ENCODE data around the gene IL18.

The IL18 gene

GRCh38 chr11:112178428-112178827, 14.5 kb upstream of the IL18 start:
- DNase-seq (ENCODE audit: low read depth) = no peak

GRCh38 chr11:112177589-112177988, 13.7 kb upstream of the IL18 start:
- TF ChIP-seq CTCF (conservative IDR thresholded peaks at IDR 0.05; ENCODE audit: low read length) = no peak
- DNase-seq (ENCODE audit: low read depth) = no peak
- H3K4me3 ChIP-seq (ENCODE audit: low read length) = no peak overlapping the region

More at GRCh38 chr11:112178428-112178827, 14.5 kb upstream of the IL18 start:
- H3K4me3 ChIP-seq (ENCODE audit: low read length) = no peak overlapping the region
- no peak for TF ChIP-seq CTCF (conservative IDR thresholded peaks at IDR 0.05; ENCODE audit: low read length)

GRCh38 chr11:112176077-112176476, 12.2 kb upstream of the IL18 start:
- DNase-seq (ENCODE audit: low read depth) = no peak
- no peak overlapping the region for H3K4me3 ChIP-seq (ENCODE audit: low read length)
- no peak for TF ChIP-seq CTCF (conservative IDR thresholded peaks at IDR 0.05; ENCODE audit: low read length)

GRCh38 chr11:112175599-112175952, 11.7 kb upstream of the IL18 start:
- no peak for DNase-seq (ENCODE audit: low read depth)
- TF ChIP-seq CTCF (conservative IDR thresholded peaks at IDR 0.05; ENCODE audit: low read length) = no peak
- H3K4me3 ChIP-seq (ENCODE audit: low read length) = no peak overlapping the region

- DNase-seq (ENCODE audit: low read depth) = peak; percentile 67
- H3K4me3 ChIP-seq (ENCODE audit: low read length) = peak within 1 kb of the TSS; percentile 23
- peak; percentile 83 for TF ChIP-seq CTCF (conservative IDR thresholded peaks at IDR 0.05; ENCODE audit: low read length)
Measured at GRCh38 chr11:112174789-112175598, 11.1 kb upstream of the IL18 start, which contains the start of gene BCO2. TSS of gene BCO2 (plus strand) at chr11:112175512. CDS start at chr11:112175602, 90 bp downstream.

- DNase-seq (ENCODE audit: low read depth) = peak; percentile 19
- H3K4me3 ChIP-seq (ENCODE audit: low read length) = no peak overlapping the region
- no peak for TF ChIP-seq CTCF (conservative IDR thresholded peaks at IDR 0.05; ENCODE audit: low read length)
Measured at GRCh38 chr11:112173152-112173551, 9.3 kb upstream of the IL18 start.

- no peak overlapping the region for H3K4me3 ChIP-seq (ENCODE audit: low read length)
- DNase-seq (ENCODE audit: low read depth) = peak; percentile 57
- no peak for TF ChIP-seq CTCF (conservative IDR thresholded peaks at IDR 0.05; ENCODE audit: low read length)
Measured at GRCh38 chr11:112172362-112172994, 8.6 kb upstream of the IL18 start.
